ENCODE measurements around the gene FAM53C.

FAM53C gene

DNA sequence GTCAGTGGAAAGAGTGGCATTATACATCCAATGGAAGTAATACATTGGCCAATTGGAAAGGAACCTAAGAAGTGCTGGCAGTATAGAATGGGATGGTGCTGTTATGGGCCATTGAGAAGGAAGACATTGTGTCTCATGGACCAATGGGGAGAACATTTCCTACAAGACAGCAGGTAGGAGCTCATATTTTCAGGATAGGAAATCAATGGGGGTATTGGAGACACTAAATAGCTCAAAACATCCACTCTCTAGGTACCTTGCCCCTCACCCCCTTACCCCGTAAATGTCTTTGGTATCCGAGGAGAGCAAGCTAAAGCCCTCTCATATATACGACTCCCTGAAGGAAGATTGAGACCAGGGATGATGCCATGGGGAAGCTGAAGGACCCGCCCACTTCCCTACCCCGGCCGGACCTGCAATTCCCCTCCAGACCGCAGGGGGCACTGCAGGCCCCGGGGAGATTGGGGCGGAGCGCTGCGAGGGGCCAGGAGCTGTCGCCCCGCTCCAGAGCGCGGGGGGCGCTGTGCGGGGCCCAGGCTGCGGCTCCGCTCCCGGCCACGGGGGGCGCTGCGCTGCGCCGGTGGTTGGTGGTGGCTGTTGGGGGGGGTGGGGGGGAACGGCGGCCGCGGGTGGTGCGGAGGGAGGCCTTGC, 14.1 kb downstream of the FAM53C start, which contains the start of gene KDM3B:
TSS of gene KDM3B (plus strand) at position 615 of the 651 bp plus-strand sequence. CDS start 111 bp downstream, outside the sequence.
- H3K27me3 ChIP-seq (ENCODE audit: low read depth, low read length), result no peaks in the 10 kb centered on the region
- peak within 1 kb of the TSS; percentile 92 for H3K27ac ChIP-seq (ENCODE audit: low read length)
- peaks cover 15 to 31% of the 10 kb centered on the region in 2 donors for H3K36me3 ChIP-seq (ENCODE audit: control insufficient read depth in 1 of 2, insufficient read depth in 2 of 2, low read length in 2 of 2)
- peak within 1 kb of the TSS; percentile 76 to 95 for H3K4me3 ChIP-seq (ENCODE audit: low read depth in 1 of 2, low read length in 2 of 2)
- no peaks in the 10 kb centered on the region for H3K9me3 ChIP-seq (ENCODE audit: control insufficient read depth in 1 of 2, low read length in 2 of 2)
- H3K4me1 ChIP-seq (ENCODE audit: control insufficient read depth in 1 of 2, insufficient read depth in 2 of 2, low read length in 2 of 2), result peaks cover 14 to 23% of the 10 kb centered on the region in 2 donors

DNA sequence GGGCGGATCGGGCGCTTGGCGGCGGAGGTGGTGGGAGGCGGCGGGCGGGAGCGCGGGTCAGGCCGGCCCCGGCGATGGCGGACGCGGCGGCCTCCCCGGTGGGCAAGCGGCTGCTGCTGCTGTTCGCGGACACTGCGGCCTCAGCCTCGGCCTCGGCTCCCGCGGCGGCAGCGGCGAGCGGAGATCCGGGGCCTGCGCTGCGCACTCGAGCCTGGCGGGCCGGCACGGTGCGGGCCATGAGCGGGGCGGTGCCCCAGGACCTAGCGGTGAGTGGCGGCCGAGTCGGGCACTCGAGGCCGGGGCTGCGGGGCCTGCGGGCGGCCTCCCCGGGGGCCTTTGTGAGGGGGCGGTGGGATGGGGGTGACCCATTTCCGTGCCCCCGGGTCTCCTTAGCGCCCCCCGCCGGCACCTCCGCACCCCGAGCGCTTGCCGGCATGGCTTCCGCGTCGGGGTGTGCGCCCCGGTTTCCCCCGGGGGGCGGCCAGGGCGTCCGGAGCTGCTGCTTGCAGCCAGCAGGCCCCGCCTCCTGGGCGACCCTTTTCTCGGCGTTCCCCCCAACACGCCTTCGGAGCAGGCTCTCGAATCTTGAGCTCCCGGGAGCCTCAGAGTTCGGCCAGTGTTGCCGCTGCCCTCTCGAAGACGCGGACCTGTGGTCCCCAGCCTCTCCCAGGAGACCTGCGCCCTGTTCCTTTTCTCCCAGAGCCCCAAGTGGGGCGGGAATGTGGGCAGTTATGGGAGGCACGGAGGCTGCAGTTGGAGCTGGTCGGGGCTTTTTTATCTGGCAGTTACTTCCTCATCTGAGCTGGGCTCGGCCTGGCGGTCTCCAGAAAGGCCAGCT, 14.9 kb downstream of the FAM53C start:
- Histone ChIP-seq H3K27ac (ENCODE audit: low read length) (peak overlapping the region; percentile 92), H3K4me1 (ENCODE audit: control insufficient read depth in 1 of 2, insufficient read depth in 2 of 2, low read length in 2 of 2) (peaks cover 14 to 23% of the 10 kb centered on the region in 2 donors), H3K4me3 (ENCODE audit: low read depth in 1 of 2, low read length in 2 of 2) (peak overlapping the region; percentile 76 to 95), H3K27me3 (ENCODE audit: low read depth, low read length) (no peaks in the 10 kb centered on the region), H3K9me3 (ENCODE audit: control insufficient read depth in 1 of 2, low read length in 2 of 2) (no peaks in the 10 kb centered on the region), H3K36me3 (ENCODE audit: control insufficient read depth in 1 of 2, insufficient read depth in 2 of 2, low read length in 2 of 2) (peaks cover 10 to 24% of the 10 kb centered on the region in 2 donors)

DNA sequence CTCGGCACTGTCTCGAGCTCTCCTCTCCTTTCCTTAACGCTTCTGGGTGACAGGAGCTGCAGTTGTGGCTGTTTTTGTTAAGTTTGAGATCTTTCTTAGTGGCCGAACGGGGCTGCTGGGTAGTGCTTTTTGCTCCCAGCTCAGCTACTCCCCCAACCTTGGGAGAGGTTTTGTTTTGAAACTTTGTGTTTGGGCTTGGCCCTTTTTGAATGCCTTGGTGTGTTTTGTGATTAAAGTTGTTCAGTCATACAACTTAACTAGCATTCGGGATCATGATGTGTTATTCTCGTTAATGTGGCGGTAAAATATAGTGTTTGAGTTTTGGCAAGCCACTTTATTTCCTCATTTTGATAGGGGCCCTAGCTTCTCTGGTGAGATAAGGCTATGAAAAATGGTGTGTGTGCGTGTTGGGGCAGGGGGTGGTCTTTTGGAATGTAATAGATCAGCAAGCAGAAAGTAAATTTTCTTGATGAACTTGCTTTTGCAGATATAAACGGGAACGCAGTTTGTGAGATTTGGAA, 15.6 kb downstream of the FAM53C start:
- H3K27ac ChIP-seq (ENCODE audit: low read length), result peak overlapping the region; percentile 92
- no peaks in the 10 kb centered on the region for H3K27me3 ChIP-seq (ENCODE audit: low read depth, low read length)
- H3K4me1 ChIP-seq (ENCODE audit: control insufficient read depth in 1 of 2, insufficient read depth in 2 of 2, low read length in 2 of 2), result peaks cover 14 to 23% of the 10 kb centered on the region in 2 donors
- peak overlapping the region; percentile 76 to 95 for H3K4me3 ChIP-seq (ENCODE audit: low read depth in 1 of 2, low read length in 2 of 2)
- no peaks in the 10 kb centered on the region for H3K9me3 ChIP-seq (ENCODE audit: control insufficient read depth in 1 of 2, low read length in 2 of 2)
- H3K36me3 ChIP-seq (ENCODE audit: control insufficient read depth in 1 of 2, insufficient read depth in 2 of 2, low read length in 2 of 2), result peaks cover 3 to 17% of the 10 kb centered on the region in 2 donors

DNA sequence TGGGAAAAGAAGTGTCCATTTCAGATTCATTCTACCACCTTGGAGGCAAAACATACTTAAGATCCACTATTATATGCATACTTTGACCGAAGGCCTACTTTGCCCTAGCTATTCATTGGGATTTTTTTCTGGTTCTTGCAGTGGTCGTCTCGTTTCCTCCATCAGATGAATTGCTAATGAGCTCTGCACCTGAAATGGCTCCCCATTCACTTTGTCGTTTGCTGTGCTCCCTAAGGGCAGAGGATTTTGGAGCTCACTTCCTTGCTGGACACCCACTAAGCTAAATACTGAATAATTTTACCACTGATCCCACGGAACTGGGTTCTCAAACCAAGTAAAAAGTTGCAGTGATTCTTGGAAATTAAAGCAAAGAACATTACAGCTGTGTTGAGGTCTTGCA, 16.3 kb downstream of the FAM53C start:
- H3K27ac ChIP-seq (ENCODE audit: low read length), result peak overlapping the region; percentile 92
- H3K9me3 ChIP-seq (ENCODE audit: control insufficient read depth in 1 of 2, low read length in 2 of 2), result no peaks in the 10 kb centered on the region
- peaks cover 0 to 9% of the 10 kb centered on the region in 2 donors for H3K36me3 ChIP-seq (ENCODE audit: control insufficient read depth in 1 of 2, insufficient read depth in 2 of 2, low read length in 2 of 2)
- H3K4me3 ChIP-seq (ENCODE audit: low read depth in 1 of 2, low read length in 2 of 2), result peak overlapping the region; percentile 76 to 95
- peaks cover 14 to 23% of the 10 kb centered on the region in 2 donors for H3K4me1 ChIP-seq (ENCODE audit: control insufficient read depth in 1 of 2, insufficient read depth in 2 of 2, low read length in 2 of 2)
- no peaks in the 10 kb centered on the region for H3K27me3 ChIP-seq (ENCODE audit: low read depth, low read length)

DNA sequence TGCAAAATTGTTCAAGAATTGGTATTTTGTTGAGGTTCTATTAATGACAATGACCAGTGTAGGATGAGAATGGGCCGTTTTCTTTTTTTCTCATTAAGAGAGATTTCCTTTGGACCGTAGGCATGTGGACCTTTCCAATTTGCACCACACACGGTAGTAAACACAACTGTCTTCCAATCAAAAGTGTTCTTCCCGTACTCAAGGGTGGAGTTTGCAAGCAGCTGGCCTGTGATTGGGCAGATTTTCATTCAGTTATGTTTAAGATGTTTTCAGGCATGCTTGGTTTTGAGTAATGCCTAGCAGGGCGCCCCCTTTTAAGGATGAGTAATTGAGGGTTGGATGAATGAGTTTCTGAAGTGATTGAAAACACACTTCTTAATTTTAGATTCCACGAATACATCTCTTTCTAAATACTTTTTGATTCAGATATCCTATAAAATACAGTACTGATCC, 16.9 kb downstream of the FAM53C start:
- Histone ChIP-seq H3K36me3 (ENCODE audit: control insufficient read depth in 1 of 2, insufficient read depth in 2 of 2, low read length in 2 of 2) (peaks cover 0 to 5% of the 10 kb centered on the region in 2 donors), H3K27ac (ENCODE audit: low read length) (no peak overlapping the region), H3K4me3 (ENCODE audit: low read depth in 1 of 2, low read length in 2 of 2) (peak overlapping the region; percentile 76 to 95), H3K4me1 (ENCODE audit: control insufficient read depth in 1 of 2, insufficient read depth in 2 of 2, low read length in 2 of 2) (peaks cover 14 to 23% of the 10 kb centered on the region in 2 donors), H3K27me3 (ENCODE audit: low read depth, low read length) (no peaks in the 10 kb centered on the region), H3K9me3 (ENCODE audit: control insufficient read depth in 1 of 2, low read length in 2 of 2) (no peaks in the 10 kb centered on the region)

DNA sequence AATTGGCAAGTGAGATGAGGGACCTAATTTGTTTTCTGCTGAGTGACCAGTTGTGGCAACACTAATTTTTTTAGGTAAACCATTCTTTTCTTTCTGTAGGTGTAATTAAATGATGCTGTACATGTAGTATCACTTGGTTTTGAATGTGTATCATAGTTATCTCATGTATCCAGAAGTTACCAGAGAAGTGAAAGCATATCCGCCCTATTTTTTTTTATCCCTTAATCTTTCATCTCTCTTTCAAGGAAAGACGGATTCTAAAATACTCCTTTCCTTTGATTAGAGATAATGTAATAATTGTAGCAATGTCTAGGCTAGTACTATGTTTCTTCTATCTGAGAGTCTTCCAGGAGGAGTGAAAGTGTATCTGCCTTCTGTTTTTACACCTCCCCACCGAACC, 21.6 kb downstream of the FAM53C start:
- Histone ChIP-seq H3K9me3 (ENCODE audit: control insufficient read depth in 1 of 2, low read length in 2 of 2) (no peaks in the 10 kb centered on the region), H3K27me3 (ENCODE audit: low read depth, low read length) (no peaks in the 10 kb centered on the region), H3K4me3 (ENCODE audit: low read depth in 1 of 2, low read length in 2 of 2) (no peak overlapping the region), H3K4me1 (ENCODE audit: control insufficient read depth in 1 of 2, insufficient read depth in 2 of 2, low read length in 2 of 2) (peaks cover 8 to 14% of the 10 kb centered on the region in 2 donors), H3K27ac (ENCODE audit: low read length) (no peak overlapping the region), H3K36me3 (ENCODE audit: control insufficient read depth in 1 of 2, insufficient read depth in 2 of 2, low read length in 2 of 2) (no peaks in the 10 kb centered on the region)

DNA sequence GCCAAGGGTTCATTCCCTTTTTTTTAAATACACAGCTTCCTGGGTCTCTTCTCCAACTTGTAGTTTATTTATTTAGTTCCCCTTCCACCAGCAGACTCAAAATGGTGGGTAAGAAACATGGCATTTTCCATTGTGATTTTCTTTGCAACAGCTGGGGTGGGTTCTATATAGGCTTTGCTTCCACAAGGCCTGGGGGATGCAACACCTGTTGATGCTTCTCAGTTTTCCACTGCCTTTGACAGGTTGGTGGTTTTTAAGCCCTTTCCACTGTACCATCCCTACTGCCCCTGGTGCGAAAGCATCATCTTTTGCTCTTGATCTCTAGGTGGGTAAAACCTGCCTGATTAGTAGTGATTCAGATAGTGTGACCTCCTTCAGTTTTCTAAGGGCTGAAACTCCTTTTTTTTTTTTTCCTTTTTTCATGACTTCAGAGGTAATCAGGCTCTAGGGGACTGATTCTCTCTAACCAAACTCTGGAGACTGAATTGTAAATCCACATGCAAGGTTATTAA, 22.9 kb downstream of the FAM53C start:
- Histone ChIP-seq H3K4me3 (ENCODE audit: low read depth in 1 of 2, low read length in 2 of 2) (no peak overlapping the region), H3K4me1 (ENCODE audit: control insufficient read depth in 1 of 2, insufficient read depth in 2 of 2, low read length in 2 of 2) (peaks cover 0 to 2% of the 10 kb centered on the region in 2 donors), H3K27ac (ENCODE audit: low read length) (no peak overlapping the region), H3K36me3 (ENCODE audit: control insufficient read depth in 1 of 2, insufficient read depth in 2 of 2, low read length in 2 of 2) (no peaks in the 10 kb centered on the region), H3K27me3 (ENCODE audit: low read depth, low read length) (no peaks in the 10 kb centered on the region), H3K9me3 (ENCODE audit: control insufficient read depth in 1 of 2, low read length in 2 of 2) (no peaks in the 10 kb centered on the region)

DNA sequence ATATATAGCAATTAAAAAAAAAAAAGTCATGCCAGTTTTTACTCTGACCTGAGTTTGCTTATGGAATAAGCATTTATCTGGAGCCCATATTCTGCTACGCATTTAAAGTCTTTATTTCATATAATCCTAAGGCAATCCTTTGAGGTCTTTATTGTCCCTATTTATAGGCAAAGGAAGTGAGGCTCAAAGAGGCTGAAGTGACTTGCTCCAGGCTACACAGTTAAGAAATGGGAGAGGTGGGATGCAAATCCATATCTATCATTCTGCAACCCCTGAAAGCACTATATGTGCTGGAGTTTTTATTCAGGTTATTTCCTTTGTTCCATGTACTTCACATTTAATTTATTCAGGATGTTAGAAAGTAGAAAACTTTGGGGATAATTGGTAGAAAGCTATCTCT, 26.5 kb downstream of the FAM53C start:
- H3K4me1 ChIP-seq (ENCODE audit: control insufficient read depth in 1 of 2, insufficient read depth in 2 of 2, low read length in 2 of 2), result peaks cover 7 to 13% of the 10 kb centered on the region in 2 donors
- H3K27ac ChIP-seq (ENCODE audit: low read length), result no peak overlapping the region
- no peaks in the 10 kb centered on the region for H3K27me3 ChIP-seq (ENCODE audit: low read depth, low read length)
- H3K9me3 ChIP-seq (ENCODE audit: control insufficient read depth in 1 of 2, low read length in 2 of 2), result no peaks in the 10 kb centered on the region
- H3K36me3 ChIP-seq (ENCODE audit: control insufficient read depth in 1 of 2, insufficient read depth in 2 of 2, low read length in 2 of 2), result no peaks in the 10 kb centered on the region
- H3K4me3 ChIP-seq (ENCODE audit: low read depth in 1 of 2, low read length in 2 of 2), result no peak overlapping the region

DNA sequence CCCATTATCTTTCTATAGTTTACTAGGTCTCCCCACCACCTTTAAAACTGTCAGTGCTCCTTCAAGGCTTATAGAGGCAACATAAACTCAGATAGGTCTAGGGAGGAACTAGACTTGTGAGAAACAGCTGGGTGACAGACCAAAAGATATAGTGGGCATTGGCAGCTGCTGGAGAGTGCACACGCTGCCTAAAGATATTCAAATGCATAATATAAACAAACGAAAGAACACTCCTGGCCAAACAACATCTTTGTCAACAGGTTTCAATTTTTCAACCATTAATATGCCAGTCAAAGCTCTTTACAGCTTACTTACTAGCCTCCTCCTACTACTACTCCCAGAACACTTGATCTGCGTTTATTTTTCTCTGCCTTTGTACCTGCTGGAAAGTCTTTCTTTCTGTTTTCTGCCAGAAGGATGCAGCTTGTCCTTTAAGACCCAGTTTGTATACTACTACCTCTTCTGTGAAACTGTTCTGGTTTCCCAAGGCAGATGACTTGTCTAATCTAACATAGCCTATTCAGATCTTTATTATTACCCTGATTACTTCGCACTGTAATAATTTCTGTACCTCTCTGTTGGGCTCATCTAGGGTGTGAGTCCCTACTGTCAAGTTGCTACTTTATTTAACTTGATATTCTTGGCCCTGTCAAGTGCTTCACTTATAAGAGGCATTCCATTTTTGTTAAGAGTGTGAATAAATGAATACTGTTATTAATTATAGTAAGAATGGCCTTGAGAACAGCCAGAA, 28.7 kb downstream of the FAM53C start:
- H3K4me1 ChIP-seq (ENCODE audit: control insufficient read depth in 1 of 2, insufficient read depth in 2 of 2, low read length in 2 of 2), result peaks cover 12 to 13% of the 10 kb centered on the region in 2 donors
- H3K4me3 ChIP-seq (ENCODE audit: low read depth in 1 of 2, low read length in 2 of 2), result no peak overlapping the region
- H3K27ac ChIP-seq (ENCODE audit: low read length), result no peak overlapping the region

DNA sequence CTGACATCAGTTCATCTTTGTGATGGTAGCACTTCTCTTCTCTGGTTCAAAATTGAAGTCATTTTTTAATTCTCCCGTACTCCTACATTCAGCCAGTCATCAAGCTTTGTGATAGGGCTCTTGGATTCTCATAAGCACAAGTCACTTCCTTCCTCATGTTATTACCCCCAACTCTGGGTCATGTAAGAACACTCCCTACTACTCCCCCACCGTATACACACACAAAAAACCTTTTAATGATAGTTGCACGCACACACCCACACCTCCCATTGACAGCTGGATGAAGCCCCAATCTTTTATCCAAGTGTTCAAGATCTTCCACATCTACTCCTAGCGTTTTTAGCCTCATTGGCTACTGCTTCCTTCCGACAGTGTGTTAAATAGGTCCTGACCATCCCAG, 31.2 kb downstream of the FAM53C start:
- H3K36me3 ChIP-seq (ENCODE audit: control insufficient read depth in 1 of 2, insufficient read depth in 2 of 2, low read length in 2 of 2), result peaks cover 4 to 5% of the 10 kb centered on the region in 2 donors
- H3K27ac ChIP-seq (ENCODE audit: low read length), result peak overlapping the region; percentile 42
- H3K9me3 ChIP-seq (ENCODE audit: control insufficient read depth in 1 of 2, low read length in 2 of 2), result no peaks in the 10 kb centered on the region
- peaks cover 12 to 13% of the 10 kb centered on the region in 2 donors for H3K4me1 ChIP-seq (ENCODE audit: control insufficient read depth in 1 of 2, insufficient read depth in 2 of 2, low read length in 2 of 2)
- H3K4me3 ChIP-seq (ENCODE audit: low read depth in 1 of 2, low read length in 2 of 2), result no peak overlapping the region
- H3K27me3 ChIP-seq (ENCODE audit: low read depth, low read length), result no peaks in the 10 kb centered on the region

More for the DNA sequence above, 28.7 kb downstream of the FAM53C start:
- Histone ChIP-seq H3K9me3 (ENCODE audit: control insufficient read depth in 1 of 2, low read length in 2 of 2) (no peaks in the 10 kb centered on the region), H3K27me3 (ENCODE audit: low read depth, low read length) (no peaks in the 10 kb centered on the region), H3K36me3 (ENCODE audit: control insufficient read depth in 1 of 2, insufficient read depth in 2 of 2, low read length in 2 of 2) (no peaks in the 10 kb centered on the region)
